OCI-LY1 (cell line): ENCODE results near the gene IQGAP2.

ENCODE experiments used
- EZH2 ChIP-seq: fragments of 200-600 bp; sonication (generic), shearing (Covaris generic); IDR thresholded peaks from 2 replicates; pipeline ENCODE4 v1.8.0; 2017; ENCODE audit warnings: borderline replicate concordance, mixed run types, mild to moderate bottlenecking, antibody characterized with exemption, low read length, moderate library complexity, mixed read lengths
- TF ChIP-seq, protein P1 (sequence below): fragments of 200-600 bp; sonication (generic), shearing (Covaris generic); IDR thresholded peaks from 2 replicates; pipeline ENCODE4 v1.5.1; 2017; ENCODE audit warnings: mild to moderate bottlenecking, antibody characterized with exemption, low read length, moderate library complexity, mixed read lengths

DNA sequence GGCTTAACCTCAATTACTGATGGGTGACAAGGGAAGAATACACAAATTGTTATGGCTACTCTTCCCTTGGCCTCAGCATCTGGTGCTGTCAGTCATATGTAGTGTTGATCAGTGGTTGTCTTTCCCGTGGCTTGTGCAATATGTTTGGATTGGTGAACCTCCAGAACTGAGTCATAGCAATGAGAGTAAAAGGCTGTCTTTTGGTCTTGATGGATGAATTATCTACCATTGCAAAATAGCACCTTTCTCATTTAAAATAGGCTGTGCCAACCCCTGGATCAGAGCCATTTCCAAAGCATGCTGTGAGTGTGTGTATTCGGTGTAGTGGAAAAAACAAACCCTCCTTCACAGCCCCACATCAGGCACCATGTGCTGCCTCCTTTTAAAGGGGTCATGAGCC, 298.2 kb downstream of the IQGAP2 start:
- TF ChIP-seq, protein P1, sequence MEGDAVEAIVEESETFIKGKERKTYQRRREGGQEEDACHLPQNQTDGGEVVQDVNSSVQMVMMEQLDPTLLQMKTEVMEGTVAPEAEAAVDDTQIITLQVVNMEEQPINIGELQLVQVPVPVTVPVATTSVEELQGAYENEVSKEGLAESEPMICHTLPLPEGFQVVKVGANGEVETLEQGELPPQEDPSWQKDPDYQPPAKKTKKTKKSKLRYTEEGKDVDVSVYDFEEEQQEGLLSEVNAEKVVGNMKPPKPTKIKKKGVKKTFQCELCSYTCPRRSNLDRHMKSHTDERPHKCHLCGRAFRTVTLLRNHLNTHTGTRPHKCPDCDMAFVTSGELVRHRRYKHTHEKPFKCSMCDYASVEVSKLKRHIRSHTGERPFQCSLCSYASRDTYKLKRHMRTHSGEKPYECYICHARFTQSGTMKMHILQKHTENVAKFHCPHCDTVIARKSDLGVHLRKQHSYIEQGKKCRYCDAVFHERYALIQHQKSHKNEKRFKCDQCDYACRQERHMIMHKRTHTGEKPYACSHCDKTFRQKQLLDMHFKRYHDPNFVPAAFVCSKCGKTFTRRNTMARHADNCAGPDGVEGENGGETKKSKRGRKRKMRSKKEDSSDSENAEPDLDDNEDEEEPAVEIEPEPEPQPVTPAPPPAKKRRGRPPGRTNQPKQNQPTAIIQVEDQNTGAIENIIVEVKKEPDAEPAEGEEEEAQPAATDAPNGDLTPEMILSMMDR = no peak
- no peak for TF ChIP-seq EZH2
